Spleen (tissue), 11 donors: ENCODE measurements around the gene SLCO4A1. TPM values are rescaled to one million over a fixed set of nuclear protein-coding genes. Genes with fewer than 3 reads are reported as not detected.

ENCODE experiments used
- DNase-seq: peaks from one replicate; pipeline ENCODE4 v3.0.0-alpha.2; 2020
- H3K27ac ChIP-seq, 8 donors: fragments of 200-600 bp; sonication (generic) in 7 of 8; 1 replicate in 4 of 8; 2 replicates in 4 of 8; pipeline versions ENCODE4 v1.5.0 to v1.8.0; 2016 to 2021; ENCODE audit warnings: inconsistent platforms in 4 of 8, mild to moderate bottlenecking in 4 of 8, moderate library complexity in 1 of 8
- H3K27me3 ChIP-seq, 7 donors: fragments of 200-600 bp; sonication (generic) in 6 of 7; replicated peaks in 1 of 7; 1 replicate in 4 of 7; 2 replicates in 3 of 7; pipeline versions ENCODE4 v1.5.0 to v1.8.0; 2016 to 2021; ENCODE audit warnings: inconsistent platforms in 3 of 7, mild to moderate bottlenecking in 1 of 7
- H3K36me3 ChIP-seq, 6 donors: fragments of 200-600 bp; sonication (generic) in 5 of 6; 1 replicate in 4 of 6; 2 replicates in 2 of 6; pipeline versions ENCODE4 v1.5.0 to v1.8.0; 2016 to 2021; ENCODE audit warnings: inconsistent platforms in 2 of 6
- H3K4me1 ChIP-seq, 6 donors: fragments of 200-600 bp; sonication (generic) in 5 of 6; 1 replicate in 3 of 6; 2 replicates in 3 of 6; pipeline versions ENCODE4 v1.5.0 to v1.8.0; 2016 to 2021; ENCODE audit warnings: inconsistent platforms in 3 of 6
- H3K4me3 ChIP-seq, 8 donors: fragments of 200-600 bp; sonication (generic) in 7 of 8; 1 replicate in 4 of 8; 2 replicates in 4 of 8; pipeline versions ENCODE4 v1.5.0 to v1.8.0; 2016 to 2021; ENCODE audit warnings: inconsistent platforms in 4 of 8, mild to moderate bottlenecking in 4 of 8, moderate library complexity in 2 of 8
- H3K9me3 ChIP-seq, 8 donors: fragments of 200-600 bp; sonication (generic) in 7 of 8; 1 replicate in 4 of 8; 2 replicates in 4 of 8; pipeline versions ENCODE4 v1.5.0 to v1.8.0; 2016 to 2021; ENCODE audit warnings: inconsistent platforms in 4 of 8
- POLR2A ChIP-seq, 3 donors: fragments of 450-650 bp; IDR thresholded peaks; one replicate each; pipeline ENCODE4 v1.5.1; 2017; ENCODE audit warnings: antibody characterized with exemption in 3 of 3, mild to moderate bottlenecking in 1 of 3
- POLR2AphosphoS5 ChIP-seq, 3 donors: sonication (generic); formaldehyde crosslinking; IDR thresholded peaks; one replicate each; pipeline ENCODE4 v1.5.1; 2017; ENCODE audit warnings: antibody characterized with exemption in 3 of 3
- WGBS, 5 donors: extraction: QIAGEN DNeasy Blood & Tissue Kit in 3 of 5; methylation state at CpG; one replicate each; pipeline versions ENCODE4 v1.1.5 to v1.1.7; 2013 to 2018; 5-methylcytosine and 5-hydroxymethylcytosine counted together
- intact Hi-C: fragments of 100-400 bp; cut with DNase I; formaldehyde crosslinking; loops from one replicate; pipeline ENCODE4 v1.15.0; 2023; ENCODE audit warnings: low total_unique reads
- polyA plus RNA-seq, 3 donors: library from polyadenylated mRNA; stranded (reverse); fragments of 200-250 nt; gene quantifications; one replicate each; pipeline ENCODE4 v1.2.1, GENCODE V29; 2013
- total RNA-seq, 7 donors: library from RNA; depleted of rRNA in 3 of 7; stranded (reverse); fragments of >200 nt in 3 of 7; fragmentation: NEBNext Ultra II Directional in 4 of 7; extraction: Animal tissue kit (Norgen Biotek cat#: 25700) in 4 of 7; gene quantifications; one replicate each; pipeline versions ENCODE4 v1.1.0 to v1.2.1, GENCODE V29; 2016 to 2021
- TF ChIP-seq, protein P1 (sequence below), 11 experiments: fragments of 200-600 bp in 7 of 11; fragments of 450-650 bp in 4 of 11; sonication (generic) in 4 of 11; IDR thresholded peaks in 8 of 11; conservative IDR thresholded peaks in 3 of 11; 1 replicate in 7 of 11; 2 replicates in 4 of 11; pipeline versions ENCODE4 v1.4.0 to v1.8.0; 2016 to 2021; ENCODE audit warnings: antibody characterized with exemption in 11 of 11, inconsistent platforms in 4 of 11, mild to moderate bottlenecking in 1 of 11
- donor health status: healthy with polysubstance abuse.
- donor health status: DM: no; HTN: no; CAD: no; lungs with moderate emphysema.
- donor health status: DM: no; HTN: no; CAD: no.
- donor health status: Bipolar disorder and iron deficiency.
- donor health status: healthy.
- donor health status: DM: no; HTN: no; CAD: no.
- donor health status: DM: yes; HTN: yes; CAD: no.

The SLCO4A1 gene
- total and polyA plus RNA-seq, 10 donors = 2.9 to 16.3 (median 7.0) TPM

- intact Hi-C loops = no loop called here
- H3K27me3 ChIP-seq = peaks cover 0 to 45% (median 10%) of the 10 kb centered on the region in 7 donors
- peaks cover 24 to 93% (median 77%) of the 10 kb centered on the region in 6 donors for H3K4me1 ChIP-seq
- WGBS, 5 donors = 57 to 76% (median 70%) methylated on average over 10 to 12 of the region's 12 CpGs
- TF ChIP-seq POLR2A (IDR thresholded peaks at IDR 0.05) = no peak
- TF ChIP-seq, protein P1, sequence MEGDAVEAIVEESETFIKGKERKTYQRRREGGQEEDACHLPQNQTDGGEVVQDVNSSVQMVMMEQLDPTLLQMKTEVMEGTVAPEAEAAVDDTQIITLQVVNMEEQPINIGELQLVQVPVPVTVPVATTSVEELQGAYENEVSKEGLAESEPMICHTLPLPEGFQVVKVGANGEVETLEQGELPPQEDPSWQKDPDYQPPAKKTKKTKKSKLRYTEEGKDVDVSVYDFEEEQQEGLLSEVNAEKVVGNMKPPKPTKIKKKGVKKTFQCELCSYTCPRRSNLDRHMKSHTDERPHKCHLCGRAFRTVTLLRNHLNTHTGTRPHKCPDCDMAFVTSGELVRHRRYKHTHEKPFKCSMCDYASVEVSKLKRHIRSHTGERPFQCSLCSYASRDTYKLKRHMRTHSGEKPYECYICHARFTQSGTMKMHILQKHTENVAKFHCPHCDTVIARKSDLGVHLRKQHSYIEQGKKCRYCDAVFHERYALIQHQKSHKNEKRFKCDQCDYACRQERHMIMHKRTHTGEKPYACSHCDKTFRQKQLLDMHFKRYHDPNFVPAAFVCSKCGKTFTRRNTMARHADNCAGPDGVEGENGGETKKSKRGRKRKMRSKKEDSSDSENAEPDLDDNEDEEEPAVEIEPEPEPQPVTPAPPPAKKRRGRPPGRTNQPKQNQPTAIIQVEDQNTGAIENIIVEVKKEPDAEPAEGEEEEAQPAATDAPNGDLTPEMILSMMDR (IDR thresholded peaks at IDR 0.05 in 8 of 11, conservative IDR thresholded peaks at IDR 0.05 in 3 of 11) = no peak
- TF ChIP-seq POLR2AphosphoS5 (IDR thresholded peaks at IDR 0.05) = peak in 1 of 3 donors; percentile 18
- H3K9me3 ChIP-seq = no peaks in the 10 kb centered on the region
- H3K36me3 ChIP-seq = peaks cover 0 to 12% (median 0%) of the 10 kb centered on the region in 6 donors
- no peak overlapping the region for H3K4me3 ChIP-seq
- H3K27ac ChIP-seq = peak overlapping the region in 2 of 8 donors; percentile 50 to 59
- DNase-seq = no peak
Observed at GRCh38 chr20:62644802-62645496, 2.6 kb downstream of the SLCO4A1 start.

- WGBS, 5 donors = 85 to 92% (median 87%) methylated on average over 15 of the region's 15 CpGs
- Histone ChIP-seq H3K4me1 (peaks cover 30 to 99% (median 84%) of the 10 kb centered on the region in 6 donors), H3K27me3 (peaks cover 0 to 39% (median 10%) of the 10 kb centered on the region in 7 donors), H3K27ac (peak overlapping the region in 1 of 8 donors; percentile 59), H3K9me3 (no peaks in the 10 kb centered on the region), H3K4me3 (no peak overlapping the region), H3K36me3 (peaks cover 0 to 19% (median 0%) of the 10 kb centered on the region in 6 donors)
- intact Hi-C loops = no loop called here
- no peak for DNase-seq
- TF ChIP-seq POLR2AphosphoS5 (IDR thresholded peaks at IDR 0.05) = peak in 1 of 3 donors; percentile 7
- no peak for TF ChIP-seq POLR2A (IDR thresholded peaks at IDR 0.05)
- TF ChIP-seq, protein P1 (IDR thresholded peaks at IDR 0.05 in 8 of 11, conservative IDR thresholded peaks at IDR 0.05 in 3 of 11) = no peak
Observed at GRCh38 chr20:62645613-62646012, 3.3 kb downstream of the SLCO4A1 start.

- peak overlapping the region in 4 of 8 donors; percentile 33 to 98 (median 56) for H3K27ac ChIP-seq
- WGBS, 5 donors = 86 to 89% (median 87%) methylated on average over 11 to 12 of the region's 12 CpGs
- peaks cover 0 to 20% (median 0%) of the 10 kb centered on the region in 6 donors for H3K36me3 ChIP-seq
- intact Hi-C loops = no loop called here
- peaks cover 0 to 26% (median 10%) of the 10 kb centered on the region in 7 donors for H3K27me3 ChIP-seq
- TF ChIP-seq, protein P1 (IDR thresholded peaks at IDR 0.05 in 8 of 11, conservative IDR thresholded peaks at IDR 0.05 in 3 of 11) = no peak
- TF ChIP-seq POLR2A (IDR thresholded peaks at IDR 0.05) = no peak
- H3K4me1 ChIP-seq = peaks cover 35 to 99% (median 86%) of the 10 kb centered on the region in 6 donors
- no peaks in the 10 kb centered on the region for H3K9me3 ChIP-seq
- DNase-seq = no peak
- no peak overlapping the region for H3K4me3 ChIP-seq
Observed at GRCh38 chr20:62646851-62647520, 4.7 kb downstream of the SLCO4A1 start.
